ENCODE measurements around the gene STAG1. TPM values are rescaled to one million over a fixed set of nuclear protein-coding genes. Genes with fewer than 3 reads are reported as not detected.
A peak's percentile ranks its signal among the peaks of the same experiment; 100 is the strongest.

Gene STAG1
- total and polyA plus RNA-seq, 2 of the 13 experiments (the other 11 are each of a cell fraction or from before 2014, with no cell fraction given): 6.2 to 25.9 TPM

DNA sequence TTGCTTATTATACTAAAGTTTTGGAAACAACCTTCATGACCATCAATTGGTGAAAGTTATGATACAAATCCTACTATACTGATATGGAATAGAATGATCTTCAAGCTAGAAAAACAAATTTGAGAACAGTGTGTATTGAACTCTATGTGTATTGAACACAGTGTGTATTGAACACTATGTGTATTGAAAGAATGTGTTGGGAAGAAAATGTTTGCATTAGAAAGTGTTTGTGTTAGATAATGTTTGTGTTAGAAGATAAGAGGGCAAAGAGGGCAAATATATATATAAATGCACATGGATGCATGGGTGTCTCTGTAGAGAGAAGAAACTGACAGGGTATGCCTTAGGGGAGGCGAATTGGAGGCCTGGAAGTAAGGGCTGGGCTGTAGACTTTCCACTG lies 459.7 kb downstream of the STAG1 start (continued):
- peak; percentile 87 for TF ChIP-seq ZNF609 (CRISPR knock-in tag; IDR thresholded peaks at IDR 0.05; ENCODE audit: borderline replicate concordance)
- TF ChIP-seq FOXP1 (IDR thresholded peaks at IDR 0.05): no peak
- TF ChIP-seq FOXP1 (CRISPR knock-in tag; IDR thresholded peaks at IDR 0.05): peak; percentile 26; the same call in 1 of the 2 replicates
- TF ChIP-seq, protein P1, sequence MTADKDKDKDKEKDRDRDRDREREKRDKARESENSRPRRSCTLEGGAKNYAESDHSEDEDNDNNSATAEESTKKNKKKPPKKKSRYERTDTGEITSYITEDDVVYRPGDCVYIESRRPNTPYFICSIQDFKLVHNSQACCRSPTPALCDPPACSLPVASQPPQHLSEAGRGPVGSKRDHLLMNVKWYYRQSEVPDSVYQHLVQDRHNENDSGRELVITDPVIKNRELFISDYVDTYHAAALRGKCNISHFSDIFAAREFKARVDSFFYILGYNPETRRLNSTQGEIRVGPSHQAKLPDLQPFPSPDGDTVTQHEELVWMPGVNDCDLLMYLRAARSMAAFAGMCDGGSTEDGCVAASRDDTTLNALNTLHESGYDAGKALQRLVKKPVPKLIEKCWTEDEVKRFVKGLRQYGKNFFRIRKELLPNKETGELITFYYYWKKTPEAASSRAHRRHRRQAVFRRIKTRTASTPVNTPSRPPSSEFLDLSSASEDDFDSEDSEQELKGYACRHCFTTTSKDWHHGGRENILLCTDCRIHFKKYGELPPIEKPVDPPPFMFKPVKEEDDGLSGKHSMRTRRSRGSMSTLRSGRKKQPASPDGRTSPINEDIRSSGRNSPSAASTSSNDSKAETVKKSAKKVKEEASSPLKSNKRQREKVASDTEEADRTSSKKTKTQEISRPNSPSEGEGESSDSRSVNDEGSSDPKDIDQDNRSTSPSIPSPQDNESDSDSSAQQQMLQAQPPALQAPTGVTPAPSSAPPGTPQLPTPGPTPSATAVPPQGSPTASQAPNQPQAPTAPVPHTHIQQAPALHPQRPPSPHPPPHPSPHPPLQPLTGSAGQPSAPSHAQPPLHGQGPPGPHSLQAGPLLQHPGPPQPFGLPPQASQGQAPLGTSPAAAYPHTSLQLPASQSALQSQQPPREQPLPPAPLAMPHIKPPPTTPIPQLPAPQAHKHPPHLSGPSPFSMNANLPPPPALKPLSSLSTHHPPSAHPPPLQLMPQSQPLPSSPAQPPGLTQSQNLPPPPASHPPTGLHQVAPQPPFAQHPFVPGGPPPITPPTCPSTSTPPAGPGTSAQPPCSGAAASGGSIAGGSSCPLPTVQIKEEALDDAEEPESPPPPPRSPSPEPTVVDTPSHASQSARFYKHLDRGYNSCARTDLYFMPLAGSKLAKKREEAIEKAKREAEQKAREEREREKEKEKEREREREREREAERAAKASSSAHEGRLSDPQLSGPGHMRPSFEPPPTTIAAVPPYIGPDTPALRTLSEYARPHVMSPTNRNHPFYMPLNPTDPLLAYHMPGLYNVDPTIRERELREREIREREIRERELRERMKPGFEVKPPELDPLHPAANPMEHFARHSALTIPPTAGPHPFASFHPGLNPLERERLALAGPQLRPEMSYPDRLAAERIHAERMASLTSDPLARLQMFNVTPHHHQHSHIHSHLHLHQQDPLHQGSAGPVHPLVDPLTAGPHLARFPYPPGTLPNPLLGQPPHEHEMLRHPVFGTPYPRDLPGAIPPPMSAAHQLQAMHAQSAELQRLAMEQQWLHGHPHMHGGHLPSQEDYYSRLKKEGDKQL (CRISPR knock-in tag; IDR thresholded peaks at IDR 0.05; ENCODE audit: low read depth): peak; percentile 79
- 0 out of 2 replicates have a peak, but pooled peaks have one; percentile 34 for TF ChIP-seq MIXL1 (CRISPR knock-in tag; IDR thresholded peaks at IDR 0.05)
- TF ChIP-seq MTA3 (CRISPR knock-in tag; IDR thresholded peaks at IDR 0.05): no peak
- no peak for TF ChIP-seq TARDBP (CRISPR knock-in tag; IDR thresholded peaks at IDR 0.05)
- TF ChIP-seq ATF6 (CRISPR knock-in tag; conservative IDR thresholded peaks at IDR 0.05): no peak
- TF ChIP-seq HHEX (CRISPR knock-in tag; IDR thresholded peaks at IDR 0.05): peak; percentile 70; the same call in 1 of the 2 replicates
- 0 out of 2 replicates have a peak, but pooled peaks have one; percentile 30 for TF ChIP-seq GATAD2A (CRISPR knock-in tag; IDR thresholded peaks at IDR 0.05)
- TF ChIP-seq KLF15 (CRISPR knock-in tag; IDR thresholded peaks at IDR 0.05; ENCODE audit: borderline replicate concordance): no peak
- no peak for TF ChIP-seq SOX13 (IDR thresholded peaks at IDR 0.05)
- peak in 1 of 2 experiments; percentile 58; a peak in 1 of 4 replicates for TF ChIP-seq SOX13 (CRISPR knock-in tag; conservative IDR thresholded peaks at IDR 0.05 in 1 of 2, IDR thresholded peaks at IDR 0.05 in 1 of 2)
- TF ChIP-seq NR2F6 (IDR thresholded peaks at IDR 0.05): peak; percentile 67
- peak; percentile 66; the same call in 1 of the 2 replicates for TF ChIP-seq NR2F6 (CRISPR knock-in tag; IDR thresholded peaks at IDR 0.05)
- no peak for TF ChIP-seq FOXA1 (IDR thresholded peaks at IDR 0.05)
- TF ChIP-seq FOXA1 (CRISPR knock-in tag; IDR thresholded peaks at IDR 0.05): peak; percentile 9; the same call in 1 of the 2 replicates

Data from HepG2 (cell line).